Measurements from ENCODE around the gene C2orf15.
A peak's percentile ranks its signal among the peaks of the same experiment; 100 is the strongest.
"Not testable (repeated sequence)": the region's sequence is repeated elsewhere in the genome, so short reads cannot be mapped to it uniquely, and the experiment has no call there.

Gene C2orf15

GRCh38 chr2:99141110-99142108, at the start of gene C2orf15:
Gene C2orf15 (plus strand): TSS chr2:99141707. CDS start chr2:99150559, 8,852 bp downstream.
- peak within 1 kb of the TSS; percentile 98 for H3K4me3 Mint-ChIP-seq
- peaks cover 39% of the 10 kb centered on the region for H3K27me3 Mint-ChIP-seq (ENCODE audit: low read depth)
- no peaks in the 10 kb centered on the region for H3K9me3 Mint-ChIP-seq
- H3K4me1 Mint-ChIP-seq (ENCODE audit: low read depth): peaks cover 8% of the 10 kb centered on the region
- peak within 1 kb of the TSS; percentile 93 for H3K27ac Mint-ChIP-seq
- no peaks in the 10 kb centered on the region for H3K36me3 Mint-ChIP-seq (ENCODE audit: low read depth)

GRCh38 chr2:99096728-99097127, 44.8 kb upstream of the C2orf15 start:
- H3K27ac Mint-ChIP-seq: no peak overlapping the region
- no peak overlapping the region for H3K4me3 Mint-ChIP-seq
- H3K9me3 Mint-ChIP-seq: peaks cover 12% of the 10 kb centered on the region
- no peaks in the 10 kb centered on the region for H3K36me3 Mint-ChIP-seq (ENCODE audit: low read depth)
- peaks cover 5% of the 10 kb centered on the region for H3K4me1 Mint-ChIP-seq (ENCODE audit: low read depth)
- H3K27me3 Mint-ChIP-seq (ENCODE audit: low read depth): peaks cover 18% of the 10 kb centered on the region

- no peaks in the 10 kb centered on the region for H3K27me3 Mint-ChIP-seq (ENCODE audit: low read depth)
- H3K36me3 Mint-ChIP-seq (ENCODE audit: low read depth): no peaks in the 10 kb centered on the region
- no peak overlapping the region for H3K27ac Mint-ChIP-seq
- no peak overlapping the region for H3K4me3 Mint-ChIP-seq
- no peaks in the 10 kb centered on the region for H3K9me3 Mint-ChIP-seq
- H3K4me1 Mint-ChIP-seq (ENCODE audit: low read depth): peaks cover 5% of the 10 kb centered on the region
These were observed 39.8 kb upstream of the C2orf15 start for GRCh38 chr2:99101697-99102096.

GRCh38 chr2:99104006-99104405, 37.5 kb upstream of the C2orf15 start:
- H3K9me3 Mint-ChIP-seq: no peaks in the 10 kb centered on the region

GRCh38 chr2:99106913-99107312, 34.6 kb upstream of the C2orf15 start:
- H3K4me3 Mint-ChIP-seq: no peak overlapping the region
- H3K36me3 Mint-ChIP-seq (ENCODE audit: low read depth): no peaks in the 10 kb centered on the region
- H3K4me1 Mint-ChIP-seq (ENCODE audit: low read depth): no peaks in the 10 kb centered on the region
- no peak overlapping the region for H3K27ac Mint-ChIP-seq
- H3K27me3 Mint-ChIP-seq (ENCODE audit: low read depth): no peaks in the 10 kb centered on the region
- no peaks in the 10 kb centered on the region for H3K9me3 Mint-ChIP-seq

More at GRCh38 chr2:99104006-99104405, 37.5 kb upstream of the C2orf15 start:
- H3K36me3 Mint-ChIP-seq (ENCODE audit: low read depth): no peaks in the 10 kb centered on the region
- no peaks in the 10 kb centered on the region for H3K27me3 Mint-ChIP-seq (ENCODE audit: low read depth)
- peaks cover 5% of the 10 kb centered on the region for H3K4me1 Mint-ChIP-seq (ENCODE audit: low read depth)
- no peak overlapping the region for H3K27ac Mint-ChIP-seq
- no peak overlapping the region for H3K4me3 Mint-ChIP-seq

GRCh38 chr2:99111236-99111635, 30.3 kb upstream of the C2orf15 start:
- Mint-ChIP-seq H3K27ac (no peak overlapping the region), H3K27me3 (ENCODE audit: low read depth) (peaks cover 3% of the 10 kb centered on the region), H3K9me3 (no peaks in the 10 kb centered on the region), H3K4me1 (ENCODE audit: low read depth) (no peaks in the 10 kb centered on the region), H3K4me3 (no peak overlapping the region), H3K36me3 (ENCODE audit: low read depth) (no peaks in the 10 kb centered on the region)

DNA sequence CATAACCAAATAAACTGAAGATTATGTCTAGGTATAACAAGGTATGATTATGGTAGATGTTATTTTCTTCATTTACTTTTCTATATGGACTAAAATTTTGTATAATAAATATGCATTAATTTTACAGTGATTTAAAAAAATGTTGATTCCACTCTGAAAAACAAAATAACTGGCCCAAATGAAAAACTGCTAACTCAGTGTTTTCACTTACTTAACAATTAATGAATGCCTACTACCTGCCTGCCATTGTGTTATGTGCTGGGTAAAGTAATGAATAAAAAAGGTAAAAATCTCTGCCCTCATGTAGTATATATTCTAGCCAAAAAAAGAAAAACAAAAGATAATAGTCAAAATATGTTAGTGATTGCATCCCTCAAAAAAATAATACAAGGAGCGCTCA, 29.6 kb upstream of the C2orf15 start:
- Mint-ChIP-seq H3K27ac (no peak overlapping the region), H3K4me3 (no peak overlapping the region), H3K36me3 (ENCODE audit: low read depth) (no peaks in the 10 kb centered on the region), H3K27me3 (ENCODE audit: low read depth) (peaks cover 3% of the 10 kb centered on the region), H3K9me3 (no peaks in the 10 kb centered on the region), H3K4me1 (ENCODE audit: low read depth) (no peaks in the 10 kb centered on the region)

- Mint-ChIP-seq H3K27ac (no peak overlapping the region), H3K36me3 (ENCODE audit: low read depth) (no peaks in the 10 kb centered on the region), H3K4me1 (ENCODE audit: low read depth) (no peaks in the 10 kb centered on the region), H3K9me3 (no peaks in the 10 kb centered on the region), H3K4me3 (no peak overlapping the region), H3K27me3 (ENCODE audit: low read depth) (peaks cover 3% of the 10 kb centered on the region)
These were observed 28.9 kb upstream of the C2orf15 start for GRCh38 chr2:99112617-99113016.

DNA sequence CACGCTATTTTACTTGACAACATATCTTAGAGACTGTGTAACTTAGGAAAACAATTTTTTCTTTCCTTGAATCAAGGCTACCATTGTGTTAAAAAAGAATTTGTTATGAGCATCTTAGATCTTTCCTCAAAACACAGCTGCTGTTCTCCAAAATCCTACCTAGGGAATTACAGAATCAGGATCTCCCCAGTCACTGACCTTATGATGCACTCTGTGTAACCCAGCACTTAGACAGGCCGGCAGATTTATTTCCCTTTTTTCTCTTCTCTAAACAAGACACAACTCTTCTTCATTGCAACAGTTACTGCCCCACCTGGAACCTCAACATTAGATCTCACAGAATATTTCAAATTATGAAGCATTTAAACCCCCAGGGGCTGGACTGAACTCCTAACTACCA, 13.5 kb upstream of the C2orf15 start:
- peaks cover 33% of the 10 kb centered on the region for H3K9me3 Mint-ChIP-seq
- peaks cover 5% of the 10 kb centered on the region for H3K27me3 Mint-ChIP-seq (ENCODE audit: low read depth)
- no peaks in the 10 kb centered on the region for H3K4me1 Mint-ChIP-seq (ENCODE audit: low read depth)
- H3K27ac Mint-ChIP-seq: no peak overlapping the region
- H3K4me3 Mint-ChIP-seq: no peak overlapping the region
- H3K36me3 Mint-ChIP-seq (ENCODE audit: low read depth): peaks cover 6% of the 10 kb centered on the region

DNA sequence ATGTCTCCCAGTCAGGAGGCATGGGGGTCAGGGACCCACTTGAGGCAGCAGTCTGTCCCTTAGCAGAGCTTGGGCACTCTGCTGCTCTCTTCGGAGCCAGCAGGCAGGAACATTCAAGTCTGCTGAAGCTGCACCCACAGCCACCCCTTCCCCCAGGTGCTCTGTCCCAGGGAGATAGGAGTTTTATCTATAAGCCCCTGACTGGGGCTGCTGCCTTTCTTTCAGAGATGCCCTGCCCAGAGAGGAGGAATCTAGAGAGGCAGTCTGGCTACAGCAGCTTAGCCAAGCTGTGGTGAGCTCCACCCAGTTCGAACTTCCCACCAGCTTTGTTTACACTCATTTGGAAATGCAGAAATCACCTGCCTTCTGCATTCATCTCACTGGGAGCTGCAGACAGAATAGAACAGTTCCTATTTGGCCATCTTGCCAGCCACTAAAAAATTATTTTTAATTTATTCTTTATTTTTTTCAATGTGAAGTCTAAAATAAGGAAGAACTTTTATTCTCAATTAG, 6.4 kb upstream of the C2orf15 start:
- not testable (repeated sequence) for H3K36me3 Mint-ChIP-seq (ENCODE audit: low read depth); H3K4me1 Mint-ChIP-seq (ENCODE audit: low read depth); H3K4me3 Mint-ChIP-seq; H3K27ac Mint-ChIP-seq
- Mint-ChIP-seq H3K27me3 (ENCODE audit: low read depth) (peaks cover 31% of the 10 kb centered on the region), H3K9me3 (peaks cover 35% of the 10 kb centered on the region)

DNA sequence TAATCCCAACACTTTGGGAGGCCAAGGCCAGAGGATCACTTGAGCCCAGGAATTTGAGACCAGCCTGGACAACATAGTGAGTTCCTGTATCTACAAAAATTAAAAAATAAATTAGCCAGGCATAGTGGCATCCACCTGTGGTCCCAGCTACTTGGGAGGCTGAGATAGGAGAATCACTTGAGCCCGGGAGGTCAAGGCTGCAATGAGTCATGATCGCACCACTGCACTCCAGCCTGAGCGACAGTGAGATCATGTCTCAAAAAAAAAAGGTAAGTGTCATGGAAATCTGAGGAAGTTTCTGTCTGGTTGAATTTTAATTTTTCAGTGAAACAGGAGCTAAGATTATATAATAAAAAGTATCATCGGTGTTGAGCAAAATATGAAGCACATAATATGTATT, 2.5 kb upstream of the C2orf15 start:
- Mint-ChIP-seq H3K9me3 (peaks cover 3% of the 10 kb centered on the region), H3K4me1 (ENCODE audit: low read depth) (peaks cover 6% of the 10 kb centered on the region), H3K27ac (no peak overlapping the region), H3K36me3 (ENCODE audit: low read depth) (peaks cover 1% of the 10 kb centered on the region), H3K27me3 (ENCODE audit: low read depth) (peaks cover 42% of the 10 kb centered on the region), H3K4me3 (peak overlapping the region; percentile 4)

DNA sequence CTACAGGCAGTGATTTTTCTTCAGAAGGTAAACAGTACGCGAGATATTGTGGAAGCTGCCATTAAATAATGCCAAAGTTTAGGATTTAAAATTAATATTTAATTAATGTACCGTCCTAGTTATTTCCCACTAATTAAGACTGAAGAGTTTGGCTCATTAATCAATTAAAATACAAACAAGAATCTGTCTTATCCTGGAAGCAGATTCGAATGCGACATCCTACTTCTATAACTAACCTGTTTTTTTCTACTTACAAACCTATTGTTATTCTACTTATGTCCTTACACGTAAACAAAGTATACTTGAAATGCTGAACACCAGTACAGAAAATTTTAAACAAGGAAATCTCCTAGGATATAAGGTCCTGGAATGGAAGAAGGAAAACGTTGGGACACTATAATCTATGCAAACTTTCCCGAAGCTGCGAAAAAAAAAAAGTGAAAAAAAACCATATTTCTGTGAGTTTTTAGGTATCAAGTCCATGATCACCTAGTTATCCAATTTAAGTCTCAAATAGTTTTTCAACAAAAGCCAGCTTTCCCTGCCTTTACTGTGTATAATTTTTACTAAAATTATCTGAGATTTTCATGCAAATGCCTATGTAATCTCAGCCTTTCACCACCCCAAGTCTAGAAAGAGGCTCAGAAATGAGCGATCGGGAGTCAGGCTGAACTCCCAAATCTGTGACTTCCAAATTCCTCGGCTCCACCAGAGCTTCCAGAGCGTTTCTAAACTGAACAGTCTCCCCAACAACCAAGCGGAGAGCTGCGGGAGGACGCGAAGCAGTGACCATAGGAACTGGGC, 1.2 kb upstream of the C2orf15 start:
- Mint-ChIP-seq H3K27me3 (ENCODE audit: low read depth) (peaks cover 39% of the 10 kb centered on the region), H3K4me3 (peak overlapping the region; percentile 98), H3K9me3 (no peaks in the 10 kb centered on the region), H3K27ac (peak overlapping the region; percentile 52), H3K4me1 (ENCODE audit: low read depth) (peaks cover 8% of the 10 kb centered on the region), H3K36me3 (ENCODE audit: low read depth) (no peaks in the 10 kb centered on the region)

- H3K9me3 Mint-ChIP-seq: no peaks in the 10 kb centered on the region
- no peaks in the 10 kb centered on the region for H3K36me3 Mint-ChIP-seq (ENCODE audit: low read depth)
- peak overlapping the region; percentile 98 for H3K4me3 Mint-ChIP-seq
- peak overlapping the region; percentile 63 for H3K27ac Mint-ChIP-seq
- H3K27me3 Mint-ChIP-seq (ENCODE audit: low read depth): peaks cover 39% of the 10 kb centered on the region
- peaks cover 8% of the 10 kb centered on the region for H3K4me1 Mint-ChIP-seq (ENCODE audit: low read depth)
These were observed 722 bp upstream of the C2orf15 start for GRCh38 chr2:99140860-99141109.

- no peak overlapping the region for H3K27ac Mint-ChIP-seq
- H3K27me3 Mint-ChIP-seq (ENCODE audit: low read depth): no peaks in the 10 kb centered on the region
- H3K36me3 Mint-ChIP-seq (ENCODE audit: low read depth): peaks cover 5% of the 10 kb centered on the region
- H3K4me3 Mint-ChIP-seq: no peak overlapping the region
- H3K9me3 Mint-ChIP-seq: no peaks in the 10 kb centered on the region
- H3K4me1 Mint-ChIP-seq (ENCODE audit: low read depth): peaks cover 16% of the 10 kb centered on the region
These were observed 9.2 kb downstream of the C2orf15 start for GRCh38 chr2:99150706-99151105.

All from T-helper 1 cell treated with Interleukin-12 subunit alpha and Interleukin-12 subunit beta and Interleukin-4 antibody, amounts not matched to agents 30 μg/mL and 1 μg/mL, for 36 hours (primary cell).